GM19035 (cell line): Measurements from ENCODE around the gene OLFM1.

Source experiments
- ATAC-seq: cut with Tn5 transposase; IDR thresholded peaks from one replicate; pipeline ENCODE4 v1.9.1; 2021; ENCODE audit not compliant: unreplicated experiment

OLFM1 gene

DNA sequence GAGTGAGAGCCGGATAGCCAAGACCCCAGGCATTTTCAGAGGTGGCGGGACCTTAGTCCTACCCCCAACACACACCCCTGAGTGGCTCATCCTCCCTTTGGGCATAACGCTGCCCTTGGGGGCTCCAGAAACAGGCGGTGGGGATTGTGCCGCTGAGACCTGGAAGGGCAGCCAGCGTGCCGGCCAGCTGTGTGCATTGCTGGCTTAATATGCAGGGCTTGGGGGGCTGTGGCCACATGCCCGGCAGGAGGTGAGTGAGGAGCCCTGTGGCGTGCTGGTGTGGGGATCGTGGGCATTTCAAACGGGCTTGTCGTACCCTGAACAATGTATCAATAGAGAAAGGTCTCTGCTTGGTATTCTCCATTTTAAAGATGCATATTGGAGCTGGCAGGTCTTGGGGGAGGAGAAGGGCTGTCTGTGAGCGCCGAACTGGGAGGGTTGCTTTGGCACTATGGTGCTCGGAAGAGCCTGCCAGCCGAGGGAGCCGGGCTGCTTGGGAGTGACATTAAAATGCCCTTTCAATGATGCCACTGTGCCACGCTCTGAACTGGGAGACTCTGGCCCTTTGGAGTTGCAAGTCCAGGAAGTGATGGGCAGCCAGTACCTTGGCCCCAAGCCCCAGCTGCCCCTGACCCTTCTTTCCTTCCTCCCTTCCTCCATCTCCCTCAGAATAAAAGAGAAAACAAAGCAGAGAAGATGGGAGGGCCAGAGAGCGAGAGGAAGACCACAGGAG, 11.2 kb upstream of the OLFM1 start:
- ATAC-seq: no peak

DNA sequence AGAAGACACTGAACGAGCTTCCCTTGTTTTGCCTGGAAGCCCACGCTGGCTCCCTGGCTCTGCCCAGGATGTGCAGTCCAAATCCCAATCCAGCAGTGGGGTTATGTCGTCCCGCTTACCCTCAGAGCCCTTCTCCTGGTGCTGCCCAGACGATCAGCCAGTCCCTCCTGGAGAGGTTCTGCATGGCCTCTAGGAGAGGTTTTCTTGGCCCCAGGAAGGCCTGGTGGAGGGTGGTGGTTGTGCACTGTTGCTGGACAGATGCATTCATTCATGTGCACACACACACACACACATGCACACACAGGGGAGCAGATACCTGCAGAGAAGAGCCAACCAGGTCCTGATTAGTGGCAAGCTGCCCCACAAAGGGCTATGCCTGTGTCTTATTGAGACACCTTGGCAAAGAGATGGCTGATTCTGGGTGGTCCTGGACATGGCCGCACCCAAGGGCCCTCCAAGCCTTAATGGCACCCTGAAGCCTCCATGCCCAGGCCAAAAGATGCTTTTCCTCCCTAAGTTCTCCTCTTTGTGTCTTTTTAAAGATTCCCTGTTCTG, 10.5 kb upstream of the OLFM1 start:
- ATAC-seq: no peak

DNA sequence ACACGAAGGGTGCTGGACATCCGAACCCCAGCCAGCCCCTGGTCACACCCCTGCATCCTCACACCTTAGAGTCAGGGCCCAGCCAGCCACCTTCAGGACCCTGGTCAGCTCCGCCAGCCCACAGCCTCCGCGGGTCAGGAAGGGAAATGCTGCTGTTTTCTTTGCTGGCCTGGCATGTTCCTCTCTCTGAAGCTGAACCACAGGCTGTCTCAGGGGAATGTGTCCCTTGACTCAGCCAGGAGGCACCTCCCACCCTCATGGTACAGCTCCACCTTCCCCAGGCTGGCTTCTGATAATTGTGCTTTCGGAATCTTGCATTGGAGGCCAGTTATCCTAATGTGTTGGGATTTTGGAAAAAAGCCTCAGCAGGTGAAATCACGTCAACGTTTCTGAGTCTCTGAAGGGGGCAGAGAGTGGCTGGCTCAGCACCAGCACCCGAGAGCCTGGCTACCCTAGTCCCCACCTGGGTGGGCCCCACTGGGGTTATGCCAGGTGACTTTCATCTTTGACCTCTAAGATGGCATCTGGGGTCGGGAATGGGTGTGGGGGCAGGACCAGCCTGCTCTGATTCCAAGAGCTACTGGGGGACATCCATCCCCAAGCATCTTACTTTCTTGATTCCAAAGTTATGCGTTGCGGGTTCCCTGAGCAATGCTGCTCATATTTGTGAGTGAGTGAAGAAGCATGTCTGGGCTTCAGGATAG, 9.8 kb upstream of the OLFM1 start:
- ATAC-seq: no peak

DNA sequence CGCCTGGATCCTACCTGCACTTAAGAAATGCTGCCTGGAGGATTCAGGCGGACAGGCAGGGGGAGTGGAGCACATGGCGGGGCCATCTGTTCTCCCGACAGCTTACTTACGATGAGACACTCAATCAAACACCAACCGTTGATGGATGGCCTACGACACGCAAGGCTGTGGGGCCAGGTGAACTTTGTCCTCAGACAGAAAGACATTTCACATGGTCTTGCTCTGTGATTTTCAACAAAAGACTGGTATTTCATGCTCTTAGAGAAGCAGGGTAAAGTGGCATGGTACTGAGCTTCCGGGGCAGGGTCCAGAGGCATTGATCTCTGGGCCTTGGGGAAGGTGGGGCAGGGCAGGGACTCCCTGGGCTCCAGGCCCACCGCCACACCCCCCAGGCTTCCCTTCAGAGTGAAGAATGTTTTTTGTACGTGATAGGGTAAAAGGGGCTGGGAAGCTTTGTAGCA, 9.1 kb upstream of the OLFM1 start:
- ATAC-seq: no peak

DNA sequence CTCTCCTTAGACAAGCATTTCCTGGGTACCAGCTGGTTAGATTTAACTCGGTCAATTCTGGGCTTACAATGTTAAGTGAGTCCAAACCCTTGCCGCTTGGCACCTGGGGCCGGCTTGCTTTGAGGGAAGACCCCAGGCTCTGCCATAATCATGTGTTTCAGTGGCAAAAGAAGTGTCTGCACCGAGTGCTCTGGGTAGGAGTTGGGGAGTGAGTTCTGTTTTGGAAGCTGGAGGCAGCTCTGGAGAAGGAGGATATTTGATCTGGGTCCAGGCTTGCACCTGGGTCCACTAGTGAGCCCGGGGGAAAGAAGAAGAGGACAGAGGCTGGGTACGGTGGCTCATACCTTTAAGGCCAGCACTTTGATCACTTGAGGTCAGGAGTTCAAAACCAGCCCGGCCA, 8.4 kb upstream of the OLFM1 start:
- no peak for ATAC-seq

DNA sequence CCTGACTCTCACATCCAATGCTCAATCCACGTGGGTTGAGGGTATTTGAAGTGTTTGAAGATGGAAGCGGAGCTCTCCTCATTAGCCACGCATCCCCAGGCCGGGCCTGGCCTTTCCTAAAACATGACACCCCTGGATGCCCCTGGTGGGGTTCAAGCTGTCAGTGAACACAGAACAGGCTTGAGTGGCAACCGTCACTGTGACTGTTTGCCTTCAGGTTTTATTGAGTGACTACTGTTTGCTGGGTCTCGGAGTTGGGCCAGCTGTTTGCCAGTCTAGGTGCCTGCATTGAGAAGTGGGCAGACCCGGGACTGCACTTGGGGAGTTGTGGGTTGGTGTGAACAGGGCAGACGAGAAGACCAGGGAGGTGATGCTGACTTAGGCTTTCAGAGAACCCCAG, 7.8 kb upstream of the OLFM1 start:
- ATAC-seq: no peak

DNA sequence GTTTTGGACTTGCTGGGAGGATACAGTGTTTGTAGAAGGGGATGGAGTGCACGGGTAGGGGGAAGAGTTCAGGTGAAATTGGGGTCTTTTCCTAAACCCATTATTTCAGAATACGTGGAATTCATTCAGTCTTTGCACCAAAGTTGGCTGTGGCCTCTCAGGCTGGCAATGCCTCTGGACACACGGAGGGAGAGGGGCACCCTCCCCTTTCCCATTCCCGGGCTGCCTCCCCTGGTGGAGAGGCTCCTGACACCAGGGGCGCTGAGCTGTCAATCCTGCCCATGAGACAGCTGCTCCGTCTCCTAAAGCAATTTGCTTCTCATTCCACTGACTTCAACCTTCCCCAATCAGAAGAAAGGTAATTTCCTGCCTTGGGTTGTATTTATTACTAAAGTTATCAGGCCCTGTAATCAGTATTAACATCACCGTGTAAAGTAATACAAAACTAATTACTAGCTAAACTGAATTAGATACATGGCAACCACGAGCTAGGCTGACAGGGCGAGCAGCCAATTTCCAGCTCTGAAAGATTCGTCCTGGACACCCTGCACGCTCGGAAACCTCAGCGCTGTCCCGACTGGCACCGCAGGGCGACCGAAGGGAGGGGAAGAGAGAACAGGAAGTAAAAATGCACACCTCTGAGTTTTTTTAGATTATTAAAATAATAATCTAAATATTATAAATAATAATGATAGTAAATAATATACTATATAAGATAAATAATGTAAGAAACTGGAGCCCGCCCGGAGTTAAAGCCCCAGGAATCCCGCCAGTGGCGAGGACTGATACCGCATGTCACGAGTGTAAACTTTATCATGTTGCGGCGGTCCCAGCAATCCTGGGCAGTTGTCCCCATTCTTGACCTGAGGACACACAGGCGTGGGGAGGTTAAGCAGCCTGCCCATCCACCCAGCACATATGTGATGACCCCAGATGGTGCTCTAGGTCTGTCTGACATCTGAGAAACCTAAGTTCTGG, 6.9 kb upstream of the OLFM1 start:
- no peak for ATAC-seq

DNA sequence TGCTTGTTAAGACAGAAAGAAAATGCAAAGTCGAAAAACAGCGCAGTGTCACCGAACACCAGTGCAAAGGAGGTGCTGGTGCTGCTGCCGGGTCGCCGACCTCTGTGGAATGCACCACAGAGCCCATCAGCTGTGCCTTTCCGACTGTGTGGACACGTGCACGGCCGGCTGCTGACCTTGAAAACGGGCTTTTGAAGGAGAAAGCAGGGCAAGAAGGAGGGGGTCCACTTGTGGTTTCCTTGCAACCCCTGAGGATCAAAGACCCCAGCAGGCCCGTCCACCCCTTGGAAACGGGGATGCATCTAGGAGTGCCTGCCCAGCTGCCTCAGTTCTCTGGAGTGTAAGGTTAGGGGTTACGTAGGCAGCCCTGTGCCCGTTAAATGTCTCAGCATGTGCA, 6.2 kb upstream of the OLFM1 start:
- ATAC-seq: no peak

DNA sequence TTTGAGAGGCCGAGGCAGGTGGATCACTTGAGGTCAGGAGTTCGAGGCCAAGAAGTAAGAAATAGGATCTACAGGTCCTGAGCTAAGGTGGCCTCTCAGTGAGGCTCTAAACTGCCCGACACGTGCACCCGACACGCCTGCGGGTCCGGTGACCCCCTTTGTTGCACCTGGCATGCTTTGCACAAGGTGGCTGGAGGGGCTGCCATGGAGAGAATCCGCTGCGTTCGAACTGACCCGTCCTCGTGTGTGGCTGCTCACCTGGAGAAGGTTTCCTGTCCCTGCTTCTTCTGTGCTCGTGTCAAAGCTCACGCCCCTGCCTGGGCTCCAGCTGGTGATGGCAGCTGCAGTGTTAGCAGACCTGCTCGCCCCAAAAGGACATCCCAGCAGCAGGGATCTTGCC, 5.7 kb upstream of the OLFM1 start:
- no peak for ATAC-seq

DNA sequence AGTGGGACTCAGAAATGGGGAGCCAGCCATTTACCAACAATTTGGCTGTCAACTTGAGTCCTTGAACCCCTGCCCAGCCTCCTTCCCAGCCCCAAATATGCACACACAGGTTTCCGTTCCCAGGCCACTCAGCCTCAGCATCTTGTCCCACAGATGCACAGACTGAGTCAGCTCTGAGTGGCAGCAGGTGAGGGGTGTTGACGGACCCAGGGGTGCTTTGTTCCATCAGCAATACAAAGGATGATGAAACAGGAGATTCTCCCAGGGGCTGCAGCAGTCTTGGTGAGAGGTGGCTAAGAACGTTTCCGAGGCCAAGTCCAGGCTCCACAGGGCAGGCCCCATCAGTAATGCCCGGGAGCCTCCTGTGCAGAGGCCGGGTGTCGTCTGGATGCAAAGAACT, 4.9 kb upstream of the OLFM1 start:
- no peak for ATAC-seq

DNA sequence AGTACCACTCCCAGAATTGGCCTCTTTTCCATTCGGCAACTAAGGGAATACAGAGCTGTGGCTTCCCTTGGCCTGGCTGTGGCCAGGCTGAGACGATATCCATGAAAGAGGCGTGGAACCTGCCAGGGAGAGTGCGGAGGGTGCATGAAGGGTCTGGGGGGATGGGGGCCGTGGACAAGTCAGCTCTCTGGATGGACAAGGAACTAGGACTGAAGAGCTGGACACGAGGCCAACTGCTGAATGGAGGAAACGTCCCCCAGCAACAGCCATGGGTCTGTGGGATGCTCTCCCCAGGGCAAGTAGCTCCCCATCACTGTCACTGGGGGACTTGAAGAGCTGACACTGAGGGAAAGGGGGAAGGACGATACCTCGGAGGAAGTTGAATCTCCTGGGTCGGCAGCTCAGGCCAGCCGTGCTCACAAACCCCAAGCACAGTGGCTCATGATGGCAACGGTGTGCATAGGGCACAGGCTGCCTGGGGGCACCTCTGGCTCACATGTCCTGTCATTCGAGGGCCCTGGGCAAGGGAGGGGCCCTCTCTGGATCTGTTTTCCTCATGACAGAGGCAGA, 4.1 kb upstream of the OLFM1 start:
- no peak for ATAC-seq

DNA sequence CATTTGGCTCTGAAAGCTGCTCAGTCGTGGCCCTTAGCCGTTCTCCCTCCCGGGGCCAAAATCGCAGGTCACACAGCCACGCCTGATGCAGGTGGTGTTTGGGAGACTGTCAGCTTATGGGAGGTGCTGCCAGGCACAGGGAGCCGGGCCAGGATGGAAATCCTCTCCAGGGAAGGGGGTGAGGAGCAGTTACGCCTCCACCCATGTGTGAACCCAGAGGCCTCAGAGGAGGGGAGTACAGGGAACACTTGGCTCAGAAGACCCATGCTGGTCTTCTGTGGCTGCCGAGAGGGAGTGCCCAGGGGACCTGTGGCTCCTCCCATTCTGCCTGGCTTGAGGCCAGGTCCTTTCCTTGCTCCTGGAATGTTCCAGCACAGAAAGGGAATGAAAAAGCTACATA, 3.6 kb upstream of the OLFM1 start:
- ATAC-seq: no peak

DNA sequence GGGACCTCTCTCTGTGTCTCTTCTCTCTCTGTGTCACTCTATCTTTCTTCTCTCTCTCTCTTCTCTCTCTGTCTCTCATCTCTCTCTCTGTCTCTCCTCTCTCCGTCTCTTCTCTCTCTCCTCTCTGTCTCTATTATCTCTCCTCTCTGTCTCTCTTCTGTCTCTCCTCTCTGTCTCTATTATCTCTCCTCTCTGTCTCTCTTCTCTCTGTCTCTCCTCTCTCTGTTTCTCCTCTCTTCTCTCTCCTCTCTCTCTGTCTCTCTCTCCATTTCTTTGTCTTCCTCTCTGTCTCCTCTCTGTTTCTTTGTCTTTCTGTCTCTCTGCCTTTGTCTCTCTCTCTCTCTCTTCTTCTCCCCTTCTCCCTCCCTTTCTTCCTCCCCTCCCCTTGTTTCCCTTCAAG, 3.2 kb upstream of the OLFM1 start:
- ATAC-seq: no peak

DNA sequence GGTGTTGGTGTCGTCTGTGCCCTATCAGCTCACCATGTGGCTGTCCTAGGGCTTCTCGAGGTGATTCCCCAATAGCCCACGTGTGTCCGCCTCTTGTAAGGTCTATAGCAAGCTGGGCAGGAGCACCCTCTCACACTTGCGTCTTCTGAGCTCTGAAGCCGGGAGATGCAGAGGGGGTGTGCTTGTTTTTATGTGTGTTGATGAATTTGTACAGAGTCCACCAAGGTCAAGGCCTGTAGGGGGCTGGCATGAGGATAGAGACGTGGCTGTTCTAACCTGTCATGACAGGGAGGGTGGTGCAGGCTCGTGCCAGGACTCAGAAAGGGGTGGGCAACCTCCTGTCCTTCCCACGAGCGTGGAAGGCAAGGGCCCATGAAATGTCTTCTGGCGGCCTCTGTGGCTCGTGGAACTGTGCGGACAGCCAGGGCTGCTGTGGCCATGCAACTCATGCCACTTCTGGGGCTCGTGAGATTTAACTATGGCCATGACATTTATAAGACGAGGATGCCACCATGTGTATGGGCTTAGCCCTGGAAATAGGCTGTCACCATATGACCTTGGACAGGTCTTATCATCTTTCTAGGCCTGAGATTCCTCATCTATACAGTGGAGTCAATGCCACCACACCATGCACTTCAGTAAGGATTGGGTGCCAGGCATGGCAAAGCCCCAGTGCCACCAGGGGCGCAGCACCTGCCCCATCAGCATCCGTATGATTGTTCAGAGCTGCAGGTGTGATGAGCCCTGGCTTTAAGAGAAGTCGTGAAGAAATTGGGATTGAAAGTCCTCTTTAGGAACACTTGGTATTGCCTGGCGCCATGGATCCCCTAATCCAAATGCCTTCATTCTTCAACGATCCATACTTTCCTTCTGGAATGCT, 2.3 kb upstream of the OLFM1 start:
- ATAC-seq: no peak

DNA sequence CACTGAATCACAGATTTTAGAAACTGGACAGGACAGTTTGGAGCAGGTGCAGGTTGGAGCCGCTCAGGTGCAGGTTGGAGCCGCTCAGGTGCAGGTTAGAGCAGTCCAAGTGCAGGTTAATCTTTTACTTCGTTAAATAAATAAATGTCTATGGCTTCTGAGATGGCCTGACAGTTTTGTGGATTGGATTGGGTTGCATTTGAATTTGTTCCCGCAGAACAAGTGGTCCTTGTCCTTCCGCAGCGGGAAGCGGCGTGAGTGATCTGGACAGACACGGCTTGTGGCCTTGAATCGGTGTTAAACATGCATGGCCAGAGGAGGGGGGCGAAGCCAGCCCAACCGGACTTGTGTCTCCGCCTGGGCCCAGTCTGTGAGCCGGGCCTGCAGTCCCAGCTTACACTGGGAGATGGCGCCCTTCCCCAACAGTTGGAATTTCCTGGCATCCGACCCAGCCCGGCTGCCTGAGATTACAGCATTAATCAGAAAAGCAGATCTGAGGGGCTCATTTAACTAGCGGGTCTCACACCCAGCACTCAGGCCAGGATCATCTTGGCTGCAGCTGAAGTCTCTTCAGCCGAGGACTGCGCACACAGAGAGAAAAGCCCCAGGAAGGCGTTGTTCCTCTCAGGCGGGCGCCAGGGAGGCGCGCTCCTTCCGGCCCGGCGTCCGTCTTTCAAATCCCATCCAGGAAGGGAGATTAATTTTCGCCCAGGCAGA, 1.5 kb upstream of the OLFM1 start:
- ATAC-seq: no peak

DNA sequence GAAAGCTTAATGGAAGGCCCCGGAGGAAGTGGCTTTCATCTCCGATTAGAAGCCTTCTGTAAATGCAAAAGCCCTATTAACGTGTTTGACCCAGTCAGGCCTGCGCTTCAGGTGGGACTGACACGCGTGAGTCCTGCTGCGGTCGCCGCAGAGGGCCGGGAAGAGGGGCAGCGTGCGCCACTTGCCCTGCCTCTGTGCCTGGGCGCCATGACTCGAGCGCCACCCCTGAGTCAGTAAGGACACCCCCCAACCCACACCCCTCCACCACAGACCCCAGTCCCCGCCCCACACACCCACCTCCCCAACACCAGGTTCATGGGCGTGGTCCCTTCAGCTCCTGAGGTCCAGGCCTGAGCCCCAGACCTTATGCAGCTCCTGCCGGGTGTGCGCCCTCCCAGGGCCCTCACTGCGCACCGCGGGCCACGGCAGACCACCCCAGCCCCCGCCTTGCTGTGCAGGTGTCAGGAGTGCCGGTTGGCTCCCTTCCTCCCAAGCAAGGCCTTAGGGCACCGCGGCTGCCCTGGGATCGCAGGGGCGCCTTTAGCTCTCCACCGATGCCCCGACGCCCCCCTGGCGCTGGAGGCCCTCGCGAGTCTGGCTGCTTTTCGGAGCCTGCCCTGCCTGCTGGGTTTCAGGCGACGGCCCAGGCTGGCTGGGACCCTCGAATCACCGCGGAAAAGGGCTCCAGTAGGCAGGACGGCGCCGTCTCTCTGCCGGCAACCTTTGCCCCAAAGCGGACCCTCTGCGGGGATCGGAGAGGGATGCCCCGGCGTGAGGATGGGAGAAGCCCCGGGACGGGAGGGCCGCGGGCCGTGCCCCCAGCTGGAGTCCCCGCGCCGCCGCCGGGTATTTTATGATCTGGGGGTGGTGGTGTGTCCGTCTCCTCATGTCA, 625 bp upstream of the OLFM1 start:
- no peak for ATAC-seq

DNA sequence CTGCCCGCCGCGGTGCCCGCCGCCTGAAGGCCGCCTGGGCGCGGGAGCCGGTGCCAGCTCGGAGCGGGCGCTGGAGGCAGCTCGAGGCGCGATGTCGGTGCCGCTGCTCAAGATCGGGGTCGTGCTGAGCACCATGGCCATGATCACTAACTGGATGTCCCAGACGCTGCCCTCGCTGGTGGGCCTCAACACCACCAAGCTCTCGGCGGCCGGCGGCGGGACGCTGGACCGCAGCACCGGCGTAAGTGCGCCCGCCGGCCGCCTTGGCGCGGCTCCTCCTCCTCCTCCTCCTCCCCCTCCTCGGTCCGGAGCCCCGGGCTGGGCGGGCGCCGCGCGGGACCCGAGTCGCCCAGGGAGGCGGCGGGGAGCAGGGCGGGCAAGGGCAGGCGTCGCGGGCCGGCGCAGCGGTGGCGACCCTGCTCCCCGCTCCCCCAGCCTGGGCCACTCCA, 455 bp downstream of the OLFM1 start:
- no peak for ATAC-seq

DNA sequence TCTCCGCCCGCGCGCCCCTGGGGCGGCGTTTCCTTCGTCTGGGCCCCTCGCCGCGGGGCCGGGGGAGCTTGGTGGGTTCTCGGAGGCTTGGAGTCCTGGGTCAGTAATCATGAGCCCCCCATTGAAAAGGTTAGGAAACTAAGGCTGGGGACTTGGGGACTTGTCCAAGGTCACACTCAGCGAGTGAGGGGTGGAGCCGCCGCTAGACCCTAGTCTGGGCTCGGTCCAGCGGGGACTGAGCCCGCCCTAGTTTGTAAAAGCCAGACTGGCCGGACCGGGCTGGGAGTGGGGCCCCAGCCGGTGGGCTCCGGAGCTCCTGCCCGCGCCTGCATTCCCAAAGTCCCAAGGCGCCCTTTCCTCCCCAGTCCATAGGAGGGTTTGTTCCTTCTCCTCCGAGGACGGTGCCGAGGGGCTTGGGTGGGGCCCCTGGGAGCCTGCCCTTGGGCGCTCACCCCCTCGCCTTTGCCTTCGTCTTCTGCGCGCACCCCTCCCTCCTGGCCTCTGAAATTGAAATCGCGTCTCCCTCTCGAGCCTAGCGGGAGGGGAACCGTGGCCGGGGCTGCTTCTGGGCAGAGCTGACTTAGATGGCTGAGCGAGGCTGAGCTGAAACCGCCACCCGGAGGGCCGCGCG, 995 bp downstream of the OLFM1 start:
- no peak for ATAC-seq
